Measurements from ENCODE around the gene NIN. TPM values are rescaled to one million over a fixed set of nuclear protein-coding genes. Genes with fewer than 3 reads are reported as not detected.

NIN gene
- total RNA-seq, 1 donor from 2014 or later = 25.2 TPM

- no peaks in the 10 kb centered on the region for H3K27me3 ChIP-seq
- peaks cover 24 to 51% of the 10 kb centered on the region in 2 donors for H3K36me3 ChIP-seq
- intact Hi-C loops (cut with DNase I) = loop anchor here (1.0 to 5.0 kb wide), 2 partner anchors 14 to 93 kb away; partner anchors contain the start of gene SAV1
- peak overlapping the region; percentile 65 to 75 for H3K27ac ChIP-seq
- H3K9me3 ChIP-seq = no peaks in the 10 kb centered on the region
- no peak for TF ChIP-seq CTCF (IDR thresholded peaks at IDR 0.05)
- no peak overlapping the region for H3K4me3 ChIP-seq
- no peak for DNase-seq (ENCODE audit: low spot score in 2 of 2)
- H3K4me1 ChIP-seq = peaks cover 0 to 12% of the 10 kb centered on the region in 2 donors
Observed at GRCh38 chr14:50759800-50760543, 71.0 kb downstream of the NIN start.

GRCh38 chr14:50758945-50759344, 72.0 kb downstream of the NIN start:
- H3K27ac ChIP-seq = peak overlapping the region; percentile 65 to 75

GRCh38 chr14:50758305-50758704, 72.7 kb downstream of the NIN start:
- peaks cover 20 to 55% of the 10 kb centered on the region in 2 donors for H3K36me3 ChIP-seq
- intact Hi-C loops (cut with DNase I) = loop anchor here (5.0 kb wide), 1 partner anchor 91 kb away; the partner anchor contains the start of gene SAV1
- H3K4me1 ChIP-seq = peaks cover 0 to 12% of the 10 kb centered on the region in 2 donors
- H3K27me3 ChIP-seq = no peaks in the 10 kb centered on the region
- peak in 1 of 3 experiments; percentile 25 for TF ChIP-seq CTCF (IDR thresholded peaks at IDR 0.05)
- DNase-seq (ENCODE audit: low spot score in 2 of 2) = no peak
- H3K27ac ChIP-seq = peak overlapping the region; percentile 65 to 74
- peak overlapping the region in 1 of 2 donors; percentile 43 for H3K4me3 ChIP-seq
- H3K9me3 ChIP-seq = no peaks in the 10 kb centered on the region

More at GRCh38 chr14:50758945-50759344, 72.0 kb downstream of the NIN start:
- intact Hi-C loops (cut with DNase I) = loop anchor here (1.0 to 5.0 kb wide), 2 partner anchors 15 to 92 kb away; partner anchors contain the start of gene SAV1
- Histone ChIP-seq H3K36me3 (peaks cover 24 to 56% of the 10 kb centered on the region in 2 donors), H3K4me1 (peaks cover 0 to 12% of the 10 kb centered on the region in 2 donors), H3K9me3 (no peaks in the 10 kb centered on the region), H3K27me3 (no peaks in the 10 kb centered on the region), H3K4me3 (peak overlapping the region in 1 of 2 donors; percentile 43)
- TF ChIP-seq CTCF (IDR thresholded peaks at IDR 0.05) = no peak
- peak in 1 of 2 donors; percentile 78 for DNase-seq (ENCODE audit: low spot score in 2 of 2)

- Histone ChIP-seq H3K27me3 (no peaks in the 10 kb centered on the region), H3K9me3 (no peaks in the 10 kb centered on the region), H3K4me3 (peak overlapping the region in 1 of 2 donors; percentile 43), H3K4me1 (peaks cover 0 to 12% of the 10 kb centered on the region in 2 donors), H3K27ac (peak overlapping the region; percentile 65 to 74), H3K36me3 (peaks cover 22 to 49% of the 10 kb centered on the region in 2 donors)
- no peak for TF ChIP-seq CTCF (IDR thresholded peaks at IDR 0.05)
- intact Hi-C loops (cut with DNase I) = loop anchor here (5.0 kb wide), 1 partner anchor 90 kb away; the partner anchor contains the start of gene SAV1
- DNase-seq (ENCODE audit: low spot score in 2 of 2) = no peak
Observed at GRCh38 chr14:50757702-50758101, 73.3 kb downstream of the NIN start.

GRCh38 chr14:50756300-50756699, 74.7 kb downstream of the NIN start:
- Histone ChIP-seq H3K9me3 (no peaks in the 10 kb centered on the region), H3K36me3 (peaks cover 10 to 48% of the 10 kb centered on the region in 2 donors), H3K4me3 (no peak overlapping the region), H3K27me3 (no peaks in the 10 kb centered on the region), H3K4me1 (peaks cover 0 to 12% of the 10 kb centered on the region in 2 donors), H3K27ac (no peak overlapping the region)
- intact Hi-C loops (cut with DNase I) = loop anchor here (5.0 kb wide), 1 partner anchor 89 kb away; the partner anchor contains the start of gene SAV1
- no peak for TF ChIP-seq CTCF (IDR thresholded peaks at IDR 0.05)
- no peak for DNase-seq (ENCODE audit: low spot score in 2 of 2)

All from ascending aorta (tissue), 2 donors.